GM12873 (cell line): Measurements from ENCODE around the gene FBXO10.

Source experiments
- CTCF ChIP-seq: IDR thresholded peaks from 2 replicates; pipeline ENCODE4 v1.5.1; 2012; ENCODE audit warnings: low read depth, mild to moderate bottlenecking, moderate library complexity, low read length, control low read depth; ENCODE audit not compliant: insufficient read depth; ENCODE audit errors: missing control alignments

The FBXO10 gene

GRCh38 chr9:37486616-37487548 lies 89.3 kb downstream of the FBXO10 start:
- no peak for TF ChIP-seq CTCF

- no peak for TF ChIP-seq CTCF
Measured at GRCh38 chr9:37486256-37486615, 89.9 kb downstream of the FBXO10 start.

- no peak for TF ChIP-seq CTCF
Measured at GRCh38 chr9:37485389-37486255, 90.6 kb downstream of the FBXO10 start, which contains the start of gene POLR1E. TSS of gene POLR1E (plus strand) at chr9:37485948. CDS start at chr9:37486048, 100 bp downstream.

GRCh38 chr9:37480759-37481158 lies 95.4 kb downstream of the FBXO10 start:
- peak; percentile 16 for TF ChIP-seq CTCF

- no peak for TF ChIP-seq CTCF
Measured at GRCh38 chr9:37476930-37477329, 99.2 kb downstream of the FBXO10 start.

GRCh38 chr9:37474438-37474837 lies 101.7 kb downstream of the FBXO10 start:
- no peak for TF ChIP-seq CTCF

GRCh38 chr9:37471942-37472684 lies 104.1 kb downstream of the FBXO10 start:
- no peak for TF ChIP-seq CTCF
